GM19239 (cell line): ENCODE results near the gene CA9.

Source experiments
- DNase-seq: peaks from one replicate; pipeline ENCODE4 v3.0.0; 2011; ENCODE audit warnings: low spot score; ENCODE audit not compliant: insufficient read length
- FAIRE-seq: peaks from 2 replicates; lab custom pipeline; 2011; peaks lifted over from hg19 to GRCh38; lab: Jason Lieb, UNC

The CA9 gene

DNA sequence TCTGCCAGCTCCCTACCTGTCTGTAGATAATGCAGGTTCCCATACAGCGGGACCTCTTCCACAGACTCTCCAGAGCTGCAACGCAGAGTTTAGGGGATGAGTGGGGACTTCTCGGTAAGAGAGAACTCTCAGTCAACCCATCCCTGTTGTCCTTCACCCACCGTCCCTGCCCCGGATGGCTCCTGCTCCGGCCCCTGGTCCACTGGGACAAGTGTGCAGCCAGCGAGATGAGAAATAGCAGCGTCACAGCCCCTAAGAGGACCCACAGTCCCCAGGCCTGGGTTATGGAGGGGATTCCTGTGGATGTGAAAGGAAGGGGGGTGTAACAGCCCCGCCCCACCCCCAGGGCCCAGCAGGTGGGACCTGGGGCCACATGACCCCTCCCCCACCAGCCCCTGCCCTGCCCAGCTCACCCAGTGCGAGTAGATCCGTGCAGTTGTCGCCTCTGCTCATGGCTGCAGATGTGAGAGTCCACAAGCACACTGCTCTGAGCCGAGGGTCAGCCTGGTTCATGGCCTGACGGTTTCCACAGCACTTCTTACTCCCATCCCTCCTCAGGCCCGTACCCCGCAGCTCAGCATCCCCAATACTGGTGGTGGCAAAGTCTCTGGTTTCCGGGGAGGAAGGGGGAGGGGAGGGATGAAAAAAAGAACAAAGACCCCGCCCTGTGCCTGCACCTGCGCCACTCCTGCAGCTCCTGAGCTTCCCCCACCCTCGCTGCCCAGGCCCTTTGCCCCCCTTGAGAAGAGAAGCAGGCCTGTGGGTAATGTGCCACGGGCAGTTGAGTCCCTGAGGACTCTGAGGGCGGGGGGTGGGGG, 23.2 kb upstream of the CA9 start, which contains the start of gene SIT1:
SIT1 (minus strand) TSS at position 591 of the 818 bp plus-strand sequence; CDS start at position 513, 78 bp downstream.
- no peak for DNase-seq
- no peak for FAIRE-seq

DNA sequence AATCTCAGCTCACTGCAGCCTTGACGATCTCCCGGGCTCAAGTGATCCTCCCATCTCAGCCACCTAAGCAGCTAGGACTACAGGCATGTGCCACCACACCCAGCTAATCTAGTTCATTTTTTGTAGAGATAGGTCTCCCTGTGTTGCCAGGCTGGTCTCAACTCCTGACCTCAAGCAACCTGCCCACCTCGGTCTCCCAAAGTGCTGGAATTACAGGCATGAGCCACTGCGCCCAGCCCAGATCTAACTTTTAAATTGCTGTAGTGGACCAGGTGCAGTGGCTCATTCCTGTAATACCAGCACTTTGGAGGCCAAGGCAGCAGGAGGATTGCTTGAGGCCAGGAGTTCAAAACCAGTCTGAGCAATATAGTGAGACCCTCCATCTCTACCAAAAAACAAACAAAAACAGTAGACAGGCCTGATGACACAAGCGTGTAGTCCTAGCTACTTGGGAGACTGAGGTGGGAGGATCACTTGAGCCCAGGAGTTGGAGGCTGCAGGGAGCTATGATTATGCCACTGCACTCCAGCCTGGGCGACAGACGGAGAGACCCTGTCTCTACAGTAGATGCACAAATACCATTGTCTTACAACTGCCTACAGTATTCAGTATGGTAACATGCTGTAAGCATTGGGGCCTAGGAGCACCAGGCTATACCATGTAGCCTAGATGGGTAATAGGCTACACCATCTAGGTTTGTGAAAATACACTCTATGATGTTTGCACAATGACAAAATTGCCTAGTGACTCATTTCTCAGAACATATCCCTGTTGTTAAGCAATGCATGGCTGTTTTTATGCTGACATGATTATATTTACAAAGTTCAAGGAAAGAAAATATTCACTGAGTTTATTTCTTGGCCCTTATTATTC, 21.5 kb upstream of the CA9 start:
- DNase-seq = no peak
- FAIRE-seq = no peak

DNA sequence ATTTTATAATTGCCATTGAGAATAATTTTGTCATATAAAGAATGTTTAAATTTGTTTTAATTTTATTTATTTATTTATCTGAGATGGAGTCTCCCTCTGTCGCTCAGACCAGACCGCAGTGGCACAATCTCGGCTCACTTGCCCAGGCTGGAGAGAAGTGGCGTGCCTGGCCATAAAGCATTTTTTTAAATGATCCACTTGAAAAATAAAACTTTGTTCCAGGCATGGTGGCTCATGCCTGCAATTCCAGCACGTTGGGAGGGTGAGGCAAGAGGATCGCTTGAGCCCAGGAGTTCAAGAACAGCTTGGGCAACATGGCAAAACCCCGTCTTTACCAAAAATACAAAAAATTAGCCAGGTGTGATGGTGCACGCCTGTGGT, 20.9 kb upstream of the CA9 start:
- DNase-seq (no peak), FAIRE-seq (no peak)

DNA sequence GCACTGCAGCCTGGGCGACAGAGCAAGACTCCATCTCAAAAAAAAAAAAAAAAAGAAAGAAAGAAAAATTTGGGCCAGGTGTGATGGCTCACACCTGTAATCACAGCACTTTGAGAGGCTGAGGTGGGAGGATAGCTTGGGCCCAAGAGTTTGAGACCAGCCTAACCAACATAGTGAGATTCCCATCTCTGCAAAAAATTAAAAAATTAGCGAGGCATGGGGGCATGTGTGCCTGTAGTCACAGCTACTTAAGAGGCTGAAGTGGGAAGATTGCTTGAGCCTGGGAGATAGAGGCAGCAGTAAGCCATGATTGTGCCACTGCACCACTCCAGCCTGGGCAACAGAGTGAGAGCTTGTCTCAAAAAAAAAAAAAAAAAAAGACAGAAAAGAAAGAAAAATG, 20.1 kb upstream of the CA9 start:
- FAIRE-seq (no peak), DNase-seq (no peak)

DNA sequence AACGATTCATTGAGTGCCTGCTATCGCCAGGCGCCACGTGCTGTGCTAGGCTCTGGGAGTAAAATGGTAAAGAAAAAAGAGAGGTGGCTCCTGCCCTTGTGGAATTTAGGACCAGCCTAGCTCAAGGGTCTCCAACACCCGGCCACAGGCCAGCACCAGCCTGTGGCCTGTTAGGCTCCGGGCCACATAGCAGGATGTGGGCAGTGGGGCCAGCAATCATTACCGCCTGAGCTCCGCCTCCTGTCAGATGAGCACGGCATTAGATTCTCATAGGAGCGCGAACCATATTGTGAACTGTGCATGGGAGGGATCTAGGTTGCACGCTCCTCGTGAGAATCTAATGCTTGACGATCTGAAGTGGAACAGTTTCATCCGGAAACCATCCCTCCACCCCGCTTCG, 17.4 kb upstream of the CA9 start:
- FAIRE-seq = no peak
- DNase-seq = no peak

DNA sequence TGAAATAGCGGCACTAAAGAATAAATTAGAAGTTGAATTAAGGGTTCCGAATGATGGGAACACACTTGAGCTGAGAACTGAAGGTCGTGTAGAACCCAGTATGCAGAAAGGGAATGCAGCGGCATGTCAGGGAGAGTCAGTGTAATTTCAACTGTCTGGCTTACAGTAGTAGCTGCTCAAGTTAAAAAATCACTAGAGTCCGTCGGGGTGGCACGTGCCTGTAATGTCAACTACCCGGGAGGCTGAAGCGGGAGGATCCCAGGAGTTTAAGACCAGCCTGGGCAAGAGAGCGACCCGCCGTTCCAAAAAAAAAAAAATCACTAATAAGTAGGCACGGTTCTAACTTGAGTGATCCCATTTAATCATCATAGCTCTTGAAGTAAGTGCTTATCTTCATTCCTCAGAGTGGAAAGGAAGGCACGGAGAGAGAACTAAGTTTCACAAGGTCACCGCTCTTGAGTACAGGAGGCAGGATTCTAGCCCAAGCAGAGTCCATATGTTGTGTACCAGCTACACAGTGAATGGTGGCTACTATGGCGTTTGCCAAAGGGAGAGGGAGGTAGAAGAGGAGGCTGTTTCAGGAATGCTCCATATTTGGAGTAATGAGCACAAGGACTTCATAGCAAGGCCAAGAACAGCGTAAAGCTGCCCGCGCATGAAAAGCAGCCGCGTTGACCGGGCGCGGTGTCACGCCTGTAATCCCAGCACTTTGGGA, 16.7 kb upstream of the CA9 start:
- peak; percentile 8 for FAIRE-seq
- no peak for DNase-seq

DNA sequence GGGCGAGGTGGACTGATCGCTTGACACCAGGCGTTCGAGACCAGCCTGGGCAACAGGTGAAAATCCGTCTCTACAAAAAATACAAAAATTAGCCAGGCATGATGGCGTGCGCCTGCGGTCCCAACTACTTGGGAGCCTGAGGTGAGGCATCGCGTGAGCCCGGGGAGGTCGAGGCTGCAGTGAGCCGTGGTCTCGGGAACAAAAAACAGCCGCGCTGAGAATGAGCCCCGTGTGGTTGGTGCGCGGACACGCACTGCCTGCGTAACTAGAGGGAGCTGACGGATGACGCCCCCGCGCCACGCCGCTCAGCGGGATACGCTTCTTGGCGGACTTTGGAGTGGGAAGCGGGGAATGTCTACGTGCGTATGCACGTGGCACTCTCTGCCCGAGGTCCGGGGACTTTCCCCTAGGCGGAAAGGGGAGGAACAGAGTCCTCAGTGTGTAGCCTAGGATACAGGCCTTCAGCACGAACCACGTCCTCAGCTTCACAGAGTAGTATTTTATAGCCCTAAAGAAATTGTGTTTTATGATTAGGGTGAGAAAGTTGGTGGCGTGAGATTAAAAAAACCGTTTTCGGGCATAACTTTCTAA, 16.1 kb upstream of the CA9 start, which contains the start of gene RMRP:
RMRP (minus strand) TSS at position 474 of the 591 bp plus-strand sequence.
- DNase-seq = peak; percentile 91
- FAIRE-seq = peak; percentile 86

DNA sequence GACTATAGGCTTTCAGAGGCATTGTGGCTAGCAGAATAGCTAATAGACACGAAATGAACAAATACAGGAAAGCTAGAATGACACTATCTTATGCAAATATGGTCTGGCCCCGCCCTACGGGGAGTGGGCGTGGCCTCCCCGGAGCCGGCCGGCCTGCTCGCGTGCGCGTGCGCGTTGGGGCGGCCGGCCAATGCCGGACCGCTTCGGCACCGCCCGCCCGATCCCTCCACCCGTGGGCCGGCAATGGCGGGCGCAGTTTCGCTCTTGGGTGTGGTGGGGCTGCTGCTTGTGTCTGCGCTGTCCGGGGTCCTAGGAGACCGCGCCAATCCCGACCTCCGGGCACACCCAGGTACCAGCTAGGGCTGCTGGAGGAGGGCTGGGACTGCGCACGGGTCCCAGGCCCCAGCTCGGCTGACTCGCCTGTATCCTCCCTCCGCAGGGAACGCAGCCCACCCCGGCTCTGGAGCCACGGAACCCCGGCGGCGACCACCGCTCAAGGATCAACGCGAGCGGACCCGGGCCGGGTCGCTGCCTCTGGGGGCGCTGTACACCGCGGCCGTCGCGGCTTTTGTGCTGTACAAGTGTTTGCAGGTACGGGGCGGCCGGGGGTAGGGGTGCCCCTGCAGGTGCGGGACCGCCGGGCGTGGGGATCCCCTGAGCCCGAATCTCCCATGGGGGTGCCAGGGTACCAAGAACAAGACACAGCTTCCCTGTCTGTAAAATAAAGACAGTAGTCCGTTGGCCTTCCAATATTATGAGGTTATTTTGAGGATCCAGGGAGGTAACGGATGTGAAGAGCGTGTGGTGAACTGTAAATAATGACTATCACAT, 15.4 kb upstream of the CA9 start, which contains the start of gene CCDC107:
CCDC107 (plus strand) TSS at position 156 of the 831 bp plus-strand sequence; CDS start at position 244, 88 bp downstream.
- FAIRE-seq (no peak), DNase-seq (no peak)

DNA sequence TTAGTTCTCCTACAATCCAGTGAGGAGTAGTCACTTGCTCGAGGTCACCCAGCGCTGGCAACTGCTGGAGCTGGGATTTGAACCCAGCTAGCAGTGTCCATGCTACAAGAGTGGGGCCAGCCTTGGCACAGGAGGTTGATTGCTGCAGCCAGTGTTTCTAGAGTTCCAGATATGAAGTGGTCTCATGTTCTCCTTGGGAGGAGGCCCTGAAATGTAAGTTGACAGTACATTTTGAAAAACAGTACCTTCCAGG, 14.8 kb upstream of the CA9 start:
- DNase-seq = no peak

DNA sequence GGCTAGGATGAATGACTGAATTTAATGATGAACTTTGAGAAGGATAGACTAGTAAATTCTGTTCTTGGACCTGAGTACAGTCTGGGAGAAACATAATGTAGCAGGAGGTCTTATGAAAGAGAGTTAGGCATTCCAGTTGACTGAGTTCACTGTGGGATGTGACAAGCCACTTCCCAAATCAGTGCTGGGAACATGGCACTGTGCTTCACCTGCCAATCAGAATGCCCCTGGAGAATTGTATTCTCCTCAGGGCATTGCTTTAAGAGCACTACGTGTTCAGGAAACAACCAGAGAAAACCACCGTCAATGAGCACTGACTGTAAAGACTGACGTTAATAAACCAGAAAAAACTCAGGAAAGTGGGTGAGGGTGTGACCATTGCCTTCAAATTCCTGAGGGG, 14.4 kb upstream of the CA9 start:
- DNase-seq = no peak
- no peak for FAIRE-seq

More for the DNA sequence above, 14.8 kb upstream of the CA9 start:
- FAIRE-seq = no peak

DNA sequence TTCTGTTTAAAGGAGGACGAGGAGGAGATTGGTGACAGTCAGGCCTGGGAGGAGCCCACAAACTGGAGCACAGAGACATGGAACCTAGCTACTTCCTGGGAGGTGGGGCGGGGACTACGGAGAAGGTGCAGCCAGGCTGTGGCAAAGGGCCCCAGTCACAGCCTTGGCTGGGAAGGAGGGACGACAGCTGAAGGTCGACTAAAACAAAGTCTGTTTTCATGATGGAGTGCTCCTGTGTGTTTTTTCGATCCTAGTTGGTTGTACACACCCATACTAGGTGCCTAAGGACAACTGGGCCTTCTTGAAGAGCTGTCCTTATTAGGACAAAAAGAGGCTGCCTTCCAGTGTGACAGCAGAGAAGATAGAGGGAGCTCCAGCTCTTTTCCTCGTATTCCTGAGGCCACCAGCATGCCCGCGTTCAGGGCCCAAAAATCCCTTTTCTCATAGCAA, 12.7 kb upstream of the CA9 start:
- FAIRE-seq (no peak), DNase-seq (no peak)

DNA sequence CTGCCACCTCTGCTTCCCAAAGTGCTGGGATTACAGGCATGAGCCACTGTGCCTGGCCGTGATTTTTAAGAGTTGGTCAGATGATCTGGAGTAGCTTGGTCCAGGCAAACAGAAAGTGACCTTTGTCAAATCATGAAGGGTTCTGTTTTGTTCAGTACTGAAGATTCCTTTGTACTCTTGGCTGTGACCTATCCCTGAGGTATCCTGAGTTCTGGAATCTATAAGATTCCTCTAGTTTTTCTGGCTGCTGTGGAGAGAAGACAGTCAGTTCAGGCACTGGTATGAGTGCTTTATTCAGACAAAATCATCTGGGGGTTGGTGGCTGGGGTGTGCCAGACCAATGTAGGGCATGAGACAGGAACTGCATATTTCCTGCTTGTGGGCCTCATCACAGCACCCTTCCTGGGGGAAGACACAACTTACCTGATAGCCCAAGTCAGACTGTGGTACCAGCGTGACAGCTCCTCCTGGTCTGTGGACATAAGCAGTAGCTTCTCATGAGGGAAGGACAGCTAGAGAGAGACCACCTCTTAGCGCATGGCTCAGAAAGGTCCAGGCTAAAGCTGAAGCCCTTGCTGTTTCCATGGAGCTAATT, 11.9 kb upstream of the CA9 start:
- FAIRE-seq (no peak), DNase-seq (no peak)

DNA sequence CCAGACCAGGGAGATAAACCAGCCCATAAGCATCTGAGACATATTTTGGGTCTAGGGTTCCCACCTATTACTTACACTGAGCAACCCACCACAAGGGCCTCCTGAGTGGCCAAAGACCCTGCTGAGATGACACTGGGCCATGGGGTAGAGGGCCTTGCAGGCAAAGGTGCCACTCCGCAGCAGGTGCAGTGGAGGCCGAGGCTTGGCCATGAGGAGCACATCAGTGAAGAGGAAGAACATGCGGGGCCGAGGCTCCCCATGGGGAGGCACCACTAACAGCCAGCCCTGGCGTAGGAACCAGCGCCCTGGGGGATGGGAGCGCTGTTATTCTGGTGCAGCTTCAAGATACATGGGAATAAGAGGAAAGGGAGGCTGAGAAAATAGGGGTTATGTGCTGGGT, 11.3 kb upstream of the CA9 start:
- DNase-seq = no peak
- no peak for FAIRE-seq

DNA sequence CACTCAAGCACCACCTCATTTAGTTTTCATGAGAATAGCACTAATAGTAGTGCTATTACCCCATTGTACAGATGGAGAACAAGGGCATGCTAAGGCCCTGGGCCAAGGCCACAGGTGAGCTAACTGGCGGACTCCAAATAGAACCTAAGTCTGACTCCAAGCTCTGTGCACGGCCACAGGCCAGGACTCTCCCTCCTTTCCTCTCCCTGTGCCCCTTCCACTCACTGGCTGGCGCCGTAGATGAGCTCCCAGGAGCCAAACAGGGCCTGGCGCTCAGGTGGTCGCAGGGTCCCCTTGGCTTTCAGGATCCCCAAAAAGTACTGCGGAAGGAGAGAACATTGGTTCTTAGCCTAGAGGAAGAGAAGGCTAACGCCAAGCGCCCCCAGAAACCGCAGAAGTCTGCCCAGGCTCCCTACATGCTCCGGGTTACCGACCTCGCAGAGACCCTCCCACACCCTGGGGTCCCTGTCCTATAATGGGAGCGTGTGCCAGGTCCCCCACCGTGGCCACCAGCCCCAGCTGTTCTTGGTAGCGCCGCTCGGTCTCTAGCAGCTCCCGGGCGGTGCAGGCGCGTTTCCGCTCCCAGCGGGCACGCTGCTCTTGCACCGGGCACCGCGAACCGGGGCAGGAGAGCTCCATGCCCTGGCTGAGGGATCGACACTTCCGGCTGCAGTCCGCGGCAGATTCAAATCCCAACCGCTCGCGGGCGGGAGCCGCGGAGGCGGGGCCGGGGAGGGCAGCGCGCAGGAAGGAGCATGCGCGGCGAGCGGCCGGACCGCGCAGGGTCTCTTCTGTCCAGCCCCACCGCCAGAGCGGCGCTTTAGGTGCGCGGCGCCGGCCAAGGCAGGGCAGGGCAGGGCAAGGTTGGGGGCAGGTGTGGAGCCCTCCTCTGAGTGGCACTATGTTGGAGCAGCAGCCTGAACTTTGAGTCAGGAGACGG, 8.9 kb upstream of the CA9 start, which contains the start of gene ARHGEF39:
ARHGEF39 (minus strand) TSS at position 665 of the 940 bp plus-strand sequence; CDS start at position 639, 26 bp downstream.
- peak; percentile 85 for DNase-seq
- FAIRE-seq = peak; percentile 96

DNA sequence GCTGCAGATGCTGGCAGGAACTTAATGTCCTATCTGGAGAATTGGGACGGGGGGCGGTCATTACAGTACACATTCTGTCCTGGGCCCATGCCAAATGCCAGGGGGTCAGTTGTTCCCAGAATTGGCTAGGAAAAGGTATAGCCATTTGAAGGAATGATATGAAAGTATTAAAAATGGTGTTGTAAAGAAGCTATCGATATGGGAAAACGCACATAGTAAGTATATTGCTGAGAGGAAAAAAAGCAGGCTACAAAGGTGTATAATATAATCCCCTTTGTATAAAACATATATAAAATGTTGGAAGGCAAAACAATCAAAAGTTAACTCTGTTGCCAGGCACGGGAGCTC, 8.3 kb upstream of the CA9 start:
- no peak for DNase-seq
- no peak for FAIRE-seq

DNA sequence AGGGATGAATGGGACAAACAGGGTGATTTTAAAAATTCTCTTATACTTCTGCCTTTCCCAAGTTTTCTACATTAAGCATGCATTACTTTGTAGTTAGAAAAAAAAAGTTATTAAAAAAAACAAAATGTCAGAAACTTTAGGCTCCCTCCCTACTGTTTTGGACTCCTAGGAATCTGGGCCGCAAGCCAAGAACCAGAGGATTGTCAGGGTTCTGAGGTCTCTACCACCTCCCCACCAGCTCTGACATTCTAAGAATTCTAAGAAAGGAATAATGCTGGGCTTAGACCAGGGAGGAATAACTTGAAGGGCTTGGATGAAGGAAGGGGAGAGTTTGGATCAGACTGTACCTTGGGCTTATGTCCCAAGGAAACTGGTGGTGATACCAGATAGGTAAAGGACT, 7.7 kb upstream of the CA9 start:
- no peak for FAIRE-seq
- DNase-seq = no peak

DNA sequence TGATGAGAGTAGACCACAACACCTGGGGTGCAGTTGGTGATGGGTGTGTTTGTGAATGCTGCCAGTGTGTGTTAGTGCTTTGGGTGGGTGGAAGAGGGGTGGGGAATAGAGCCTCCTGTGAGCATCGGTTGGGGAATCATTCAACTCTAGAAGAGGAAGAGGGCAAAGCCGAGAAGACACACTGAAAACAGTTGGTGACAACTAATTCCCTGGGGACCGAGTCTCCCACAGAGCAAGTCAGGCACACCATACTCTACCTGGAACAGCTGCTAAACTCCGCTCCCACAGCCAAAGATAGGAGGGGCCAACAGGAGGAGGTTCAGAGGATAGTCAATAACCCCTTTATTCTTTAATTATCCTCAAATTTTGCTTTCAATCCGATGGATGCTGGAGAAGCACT, 7.2 kb upstream of the CA9 start:
- no peak for FAIRE-seq
- no peak for DNase-seq

DNA sequence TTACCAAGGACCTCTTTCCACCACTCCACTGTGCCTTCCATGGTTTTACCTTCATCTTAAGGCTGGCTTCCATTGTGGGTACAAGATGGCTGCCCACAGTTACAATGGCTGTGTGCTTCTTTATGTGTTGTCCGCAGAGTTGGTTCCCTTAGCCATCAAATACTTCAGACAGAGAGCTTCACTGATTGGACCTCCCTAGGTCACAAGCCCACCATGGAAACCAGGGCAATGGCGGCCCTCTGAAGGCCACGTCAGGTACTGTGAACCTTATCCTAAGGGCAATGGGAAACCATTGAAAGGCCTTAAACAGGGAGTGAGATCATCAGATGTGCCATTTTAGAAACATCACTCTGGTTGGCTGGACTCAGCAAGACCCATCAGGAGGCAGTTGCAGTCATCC, 5.8 kb upstream of the CA9 start:
- FAIRE-seq (no peak), DNase-seq (no peak)
